Thyroid gland (tissue), 4 donors: ENCODE data around the gene XRCC5.

Source experiments
- POLR2A ChIP-seq, 2 donors: fragments of 450-650 bp; IDR thresholded peaks; one replicate each; pipeline ENCODE4 v1.6.1; 2017; ENCODE audit warnings: antibody characterized with exemption in 2 of 2, mild to moderate bottlenecking in 2 of 2, moderate library complexity in 1 of 2
- TF ChIP-seq, protein P1 (sequence below), 6 experiments: fragments of 200-600 bp in 3 of 6; fragments of 450-650 bp in 3 of 6; sonication (generic) in 3 of 6; IDR thresholded peaks; one replicate each; pipeline ENCODE4 v1.5.1; 2016 to 2019; ENCODE audit warnings: antibody characterized with exemption in 6 of 6, mild to moderate bottlenecking in 2 of 6, inconsistent platforms in 1 of 6, moderate library complexity in 1 of 6

DNA sequence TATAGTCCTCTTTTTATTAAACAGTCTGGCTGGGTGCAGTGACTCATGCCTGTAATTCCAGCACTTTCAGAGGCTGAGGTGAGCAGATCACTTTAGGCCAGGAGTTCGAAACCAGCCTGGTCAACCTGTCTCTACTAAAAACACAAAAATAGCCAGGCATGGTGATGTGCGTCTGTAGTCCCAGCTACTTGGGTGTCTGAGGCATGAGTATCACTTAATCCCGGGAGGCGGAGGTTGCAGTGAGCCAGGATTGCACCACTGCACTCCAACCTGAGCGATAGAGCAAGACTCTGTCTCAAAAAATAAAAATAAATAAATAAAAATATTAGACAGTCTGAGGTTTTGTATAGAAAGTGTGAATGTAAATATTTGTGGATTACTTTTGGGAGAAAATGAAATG is 17.8 kb downstream of the XRCC5 start:
- TF ChIP-seq, protein P1, sequence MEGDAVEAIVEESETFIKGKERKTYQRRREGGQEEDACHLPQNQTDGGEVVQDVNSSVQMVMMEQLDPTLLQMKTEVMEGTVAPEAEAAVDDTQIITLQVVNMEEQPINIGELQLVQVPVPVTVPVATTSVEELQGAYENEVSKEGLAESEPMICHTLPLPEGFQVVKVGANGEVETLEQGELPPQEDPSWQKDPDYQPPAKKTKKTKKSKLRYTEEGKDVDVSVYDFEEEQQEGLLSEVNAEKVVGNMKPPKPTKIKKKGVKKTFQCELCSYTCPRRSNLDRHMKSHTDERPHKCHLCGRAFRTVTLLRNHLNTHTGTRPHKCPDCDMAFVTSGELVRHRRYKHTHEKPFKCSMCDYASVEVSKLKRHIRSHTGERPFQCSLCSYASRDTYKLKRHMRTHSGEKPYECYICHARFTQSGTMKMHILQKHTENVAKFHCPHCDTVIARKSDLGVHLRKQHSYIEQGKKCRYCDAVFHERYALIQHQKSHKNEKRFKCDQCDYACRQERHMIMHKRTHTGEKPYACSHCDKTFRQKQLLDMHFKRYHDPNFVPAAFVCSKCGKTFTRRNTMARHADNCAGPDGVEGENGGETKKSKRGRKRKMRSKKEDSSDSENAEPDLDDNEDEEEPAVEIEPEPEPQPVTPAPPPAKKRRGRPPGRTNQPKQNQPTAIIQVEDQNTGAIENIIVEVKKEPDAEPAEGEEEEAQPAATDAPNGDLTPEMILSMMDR (IDR thresholded peaks at IDR 0.05), result no peak
- no peak for TF ChIP-seq POLR2A (IDR thresholded peaks at IDR 0.05)
